K562 (cell line): Measurements from ENCODE around the gene PALMD. TPM values are rescaled to one million over a fixed set of nuclear protein-coding genes. Genes with fewer than 3 reads are reported as not detected.

Experiments used
- ATAC-seq: fragments of 200-7000 bp; cut with Tn5 transposase; 3 replicates; pipeline ENCODE4 v1.9.1; 2020; ENCODE audit warnings: moderate library complexity
- BruUV-seq: library from RNA; stranded (reverse); fragments of 400-500 nt; replicated peaks from 2 replicates; lab custom pipeline; 2021; lab: Mats Ljungman, UMichigan
- CTCF ChIA-PET: fragments of 300-600 bp; formaldehyde crosslinking; extraction: SDS; loops from one replicate; lab custom pipeline; 2021; ENCODE audit warnings: low intra/inter-chr PET ratio; lab: Yijun Ruan, JAX
- POLR2A ChIA-PET: fragments of 300-600, 350-650 bp; sonication (Branson Sonifier 250); formaldehyde crosslinking; extraction: SDS; loops from one replicate; lab custom pipeline; 2021; ENCODE audit warnings: antibody characterized with exemption, inconsistent platforms; lab: Yijun Ruan, JAX
- DNase-seq, 4 experiments: peaks; one replicate each; pipeline versions ENCODE4 v3.0.0 to v3.0.0-alpha.2; 2011 to 2018; ENCODE audit warnings: low spot score in 3 of 4, mixed read lengths in 3 of 4; ENCODE audit errors: extremely low read depth in 1 of 4
- FAIRE-seq: peaks from 2 replicates; lab custom pipeline; 2011; peaks lifted over from hg19 to GRCh38; lab: Jason Lieb, UNC
- H2AFZ ChIP-seq: 2 replicates; pipeline ENCODE4 v1.6.0; 2011; ENCODE audit warnings: low read depth, low read length, control low read depth, inconsistent platforms
- H3K27ac ChIP-seq: fragments of 200-600 bp; 3 replicates; pipeline ENCODE4 v1.8.0; 2011; ENCODE audit warnings: low read depth, mild to moderate bottlenecking, control low read depth, inconsistent platforms, low read length, moderate library complexity, mixed read lengths; ENCODE audit errors: extremely low read depth
- H3K27me3 ChIP-seq, 2 experiments: fragments of 300-600 bp in 1 of 2; 2 replicates in 1 of 2; 3 replicates in 1 of 2; pipeline versions ENCODE4 v1.6.0 to v1.8.0; 2011; ENCODE audit warnings: inconsistent platforms in 2 of 2, low read length in 2 of 2, mild to moderate bottlenecking in 1 of 2, mixed read lengths in 1 of 2, moderate library complexity in 1 of 2; ENCODE audit not compliant: control insufficient read depth in 2 of 2, insufficient read depth in 2 of 2
- H3K36me3 ChIP-seq: fragments of 300-600 bp; 3 replicates; pipeline ENCODE4 v1.8.0; 2011; ENCODE audit warnings: mild to moderate bottlenecking, low read length, inconsistent platforms; ENCODE audit not compliant: control insufficient read depth, insufficient read depth
- H3K4me1 ChIP-seq, 2 experiments: fragments of 200-600 bp in 1 of 2; replicated peaks in 1 of 2; 2 replicates in 1 of 2; 3 replicates in 1 of 2; pipeline versions ENCODE4 v1.5.1 to v1.8.0; 2011; ENCODE audit warnings: inconsistent platforms in 2 of 2, low read length in 2 of 2, mild to moderate bottlenecking in 1 of 2, mixed read lengths in 1 of 2, moderate library complexity in 1 of 2; ENCODE audit not compliant: control insufficient read depth in 2 of 2, insufficient read depth in 2 of 2
- H3K4me2 ChIP-seq: 2 replicates; pipeline ENCODE4 v1.6.1; 2011; ENCODE audit warnings: low read length, control low read depth, inconsistent platforms, mixed read lengths; ENCODE audit not compliant: insufficient read depth
- H3K4me3 ChIP-seq: fragments of 200-600 bp; sonication (generic), shearing (Covaris generic); 2 replicates; pipeline ENCODE4 v1.5.1; 2016; ENCODE audit warnings: control low read depth, inconsistent platforms
- H3K79me2 ChIP-seq: fragments of 200-600 bp; 3 replicates; pipeline ENCODE4 v1.8.0; 2011; ENCODE audit warnings: low read length, inconsistent platforms; ENCODE audit not compliant: control insufficient read depth, insufficient read depth
- H3K9ac ChIP-seq, 2 experiments: 2 replicates each; pipeline versions ENCODE4 v1.6.0 to v1.6.1; 2011; ENCODE audit warnings: low read depth in 2 of 2, low read length in 2 of 2, control low read depth in 1 of 2, inconsistent platforms in 1 of 2, mild to moderate bottlenecking in 1 of 2, mixed read lengths in 1 of 2; ENCODE audit not compliant: insufficient read depth in 1 of 2
- H3K9me1 ChIP-seq: one replicate; pipeline ENCODE4 v1.6.0; 2011; ENCODE audit warnings: inconsistent platforms, mild to moderate bottlenecking, low read length, moderate library complexity; ENCODE audit not compliant: control insufficient read depth, insufficient read depth
- H3K9me3 ChIP-seq: replicated peaks from 2 replicates; pipeline ENCODE4 v1.5.1; 2011; ENCODE audit warnings: low read depth, low read length, inconsistent platforms; ENCODE audit not compliant: control insufficient read depth, insufficient read depth
- H4K20me1 ChIP-seq: replicated peaks from 2 replicates; pipeline ENCODE4 v1.6.1; 2011; ENCODE audit warnings: low read length, inconsistent platforms, mixed read lengths; ENCODE audit not compliant: control insufficient read depth, insufficient read depth
- CTCF ChIP-seq, 3 experiments: IDR thresholded peaks in 2 of 3; conservative IDR thresholded peaks in 1 of 3; 2 replicates each; pipeline ENCODE4 v1.5.1; 2011 to 2012; ENCODE audit warnings: low read length in 3 of 3, mild to moderate bottlenecking in 3 of 3, control low read depth in 2 of 3, improper control_type of control experiment in 1 of 3, inconsistent platforms in 1 of 3, low read depth in 1 of 3, mixed read lengths in 1 of 3, moderate library complexity in 1 of 3; ENCODE audit not compliant: insufficient read depth in 2 of 3
- FOXJ2 ChIP-seq: fragments of 200-800 bp; sonication (Bioruptor generic); IDR thresholded peaks from 2 replicates; pipeline ENCODE4 v1.6.1; 2016; ENCODE audit warnings: missing genetic modification characterization, missing compliant biosample characterization
- GABPB2 ChIP-seq: fragments of 250-450 bp; sonication (Bioruptor Pico); conservative IDR thresholded peaks from 2 replicates; pipeline ENCODE4 v1.5.1; 2021; ENCODE audit warnings: mild to moderate bottlenecking
- RAD21 ChIP-seq, 2 experiments: fragments of 250-450 bp in 1 of 2; fragments of 450-650 bp in 1 of 2; sonication (Bioruptor Pico) in 1 of 2; formaldehyde crosslinking in 1 of 2; IDR thresholded peaks in 1 of 2; conservative IDR thresholded peaks in 1 of 2; 2 replicates each; pipeline versions ENCODE4 v1.4.0 to v1.8.0; 2020 to 2022; ENCODE audit warnings: mild to moderate bottlenecking in 2 of 2, moderate library complexity in 1 of 2
- TEAD4 ChIP-seq, 2 experiments: sonication (generic) in 1 of 2; formaldehyde crosslinking in 1 of 2; IDR thresholded peaks; 2 replicates each; pipeline versions ENCODE4 v1.6.1 to v1.8.0; 2012 to 2022; ENCODE audit warnings: borderline replicate concordance in 1 of 2, inconsistent platforms in 1 of 2, low read length in 1 of 2, mild to moderate bottlenecking in 1 of 2, missing genetic modification reagents in 1 of 2
- TFE3 ChIP-seq: fragments of 450-650 bp; formaldehyde crosslinking; IDR thresholded peaks from 2 replicates; pipeline ENCODE4 v1.4.0; 2020; ENCODE audit warnings: mild to moderate bottlenecking, mixed read lengths
- ZBTB7A ChIP-seq: IDR thresholded peaks from 2 replicates; pipeline ENCODE4 v1.6.1; 2011; ENCODE audit warnings: low read depth, mild to moderate bottlenecking, low read length, moderate library complexity, borderline replicate concordance; ENCODE audit not compliant: control insufficient read depth
- WGBS: fragments of 100-300 bp; shearing (Covaris generic); methylation state at CpG from one replicate; pipeline ENCODE4 v1.1.6; 2016; ENCODE audit warnings: low coverage, mixed read lengths; ENCODE audit not compliant: insufficient coverage; ENCODE audit errors: missing lambda C conversion rate; 5-methylcytosine and 5-hydroxymethylcytosine counted together
- in situ Hi-C: fragments of 300-500 bp; cut with MboI; formaldehyde crosslinking; loops from 4 replicates; pipeline ENCODE4 v1.15.0; 2018; ENCODE audit warnings: inconsistent platforms, mixed read lengths
- intact Hi-C: fragments of 100-400 bp; cut with micrococcal nuclease; formaldehyde crosslinking; loops from 2 replicates; pipeline ENCODE4 v1.14.2; 2022
- polyA plus RNA-seq, 8 experiments: library from polyadenylated mRNA; depleted of rRNA in 4 of 8; stranded (reverse) in 5 of 8; unstranded in 3 of 8; fragments of >200 nt; fragmentation: Nextera tagmentation in 2 of 8; fragmentation: Illumina TruSeq in 1 of 8; extraction: Ambion mirVana in 2 of 8; extraction: Trizol in 1 of 8; gene quantifications; 2 replicates each; pipeline versions ENCODE4 v1.2.1 to v1.2.3, GENCODE V29; 2011 to 2014; ENCODE audit warnings: inconsistent platforms in 1 of 8, missing spikeins in 1 of 8
- total RNA-seq, 7 experiments: library from RNA; depleted of rRNA in 6 of 7; stranded (reverse); fragments of >200 nt in 6 of 7; fragmentation: Illumina TruSeq in 2 of 7; extraction: Trizol in 2 of 7; gene quantifications; 2 replicates each; pipeline versions ENCODE4 v1.2.1 to v1.2.3, GENCODE V29; 2011 to 2021; ENCODE audit warnings: low replicate concordance in 1 of 7

Gene PALMD
- total and polyA plus RNA-seq, 9 of the 15 experiments (the other 6 are each of a cell fraction or from before 2014, with no cell fraction given) = 2.7 to 13.5 (median 5.4) TPM

GRCh38 chr1:99680270-99680669 lies 34.4 kb downstream of the PALMD start (continued):
- TF ChIP-seq CTCF (IDR thresholded peaks at IDR 0.05 in 2 of 3, conservative IDR thresholded peaks at IDR 0.05 in 1 of 3; ENCODE audit: insufficient read depth in 2 of 3, low read depth in 1 of 3, low read length in 3 of 3) = no peak
- no peak for TF ChIP-seq TFE3
- no peak for TF ChIP-seq TEAD4 (IDR thresholded peaks at IDR 0.05; ENCODE audit: low read length)
- no peak for TF ChIP-seq TEAD4 (CRISPR knock-in tag; IDR thresholded peaks at IDR 0.05; ENCODE audit: borderline replicate concordance)

- H3K4me3 ChIP-seq = no peak overlapping the region
- H3K4me2 ChIP-seq = no peak overlapping the region
- H3K4me1 ChIP-seq = no peaks in the 10 kb centered on the region
- no peaks in the 10 kb centered on the region for H3K27me3 ChIP-seq
- no peaks in the 10 kb centered on the region for H3K9me1 ChIP-seq
- in situ Hi-C loops (no loop called here), intact Hi-C loops (loop anchor here (10.0 kb wide), 1 partner anchor 287 kb away; no protein-coding TSS in a partner anchor)
- ATAC-seq = no peak
- no peaks in the 10 kb centered on the region for H4K20me1 ChIP-seq
- POLR2A ChIA-PET = no interaction called here
- TF ChIP-seq ZBTB7A = no peak
- no peak for TF ChIP-seq FOXJ2 (tag)
- 0 out of 6 replicates have a peak, but pooled peaks of 1 of the 3 experiments have one; percentile 12 for TF ChIP-seq CTCF (IDR thresholded peaks at IDR 0.05 in 2 of 3, conservative IDR thresholded peaks at IDR 0.05 in 1 of 3; ENCODE audit: insufficient read depth in 2 of 3, low read depth in 1 of 3, low read length in 3 of 3)
- TF ChIP-seq RAD21 (CRISPR knock-in tag; conservative IDR thresholded peaks at IDR 0.05 in 1 of 2, IDR thresholded peaks at IDR 0.05 in 1 of 2) = peak in 1 of 2 experiments; percentile 30; a peak in 1 of 4 replicates
- TF ChIP-seq GABPB2 (CRISPR knock-in tag) = no peak
- H3K27ac ChIP-seq = no peak overlapping the region
- no peaks in the 10 kb centered on the region for H3K9me3 ChIP-seq
- DNase-seq = no peak
- FAIRE-seq = no peak
- no TSS peak for BruUV-seq
- no peak overlapping the region for H2AFZ ChIP-seq
- no peak overlapping the region for H3K9ac ChIP-seq
- CTCF ChIA-PET = no interaction called here
- no peaks in the 10 kb centered on the region for H3K36me3 ChIP-seq
- H3K79me2 ChIP-seq = no peaks in the 10 kb centered on the region
- WGBS = 41% methylated on average over 3 of the region's 3 CpGs
Measured at GRCh38 chr1:99681583-99681982, 35.7 kb downstream of the PALMD start.
